ENCODE data around the gene GUCA1C. TPM values are rescaled to one million over a fixed set of nuclear protein-coding genes. Genes with fewer than 3 reads are reported as not detected.

The GUCA1C gene
- total RNA-seq, 1 donor from 2014 or later, result not detected

DNA sequence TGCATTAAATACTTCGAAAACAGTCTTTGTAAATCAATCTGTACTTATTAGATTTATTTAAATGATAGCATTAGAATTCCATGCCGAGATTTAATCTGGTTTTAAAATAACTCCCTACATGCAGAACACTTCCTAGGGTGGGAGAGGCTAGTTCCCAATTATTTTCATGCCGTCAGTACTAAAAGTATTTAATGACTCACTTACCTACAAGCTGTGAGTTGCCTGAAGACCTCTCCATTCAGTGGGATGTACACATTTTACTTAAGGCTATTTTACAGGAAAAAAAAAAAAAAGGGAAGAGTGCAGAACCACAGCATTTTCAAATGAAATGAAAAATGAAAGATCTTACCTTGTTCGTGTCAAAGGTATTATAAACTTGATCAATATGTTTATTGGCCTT is 469 bp downstream of the GUCA1C start:
- no peak overlapping the region for H3K4me3 Mint-ChIP-seq (ENCODE audit: unreplicated experiment)
- H3K27ac Mint-ChIP-seq (ENCODE audit: unreplicated experiment), result no peak overlapping the region

DNA sequence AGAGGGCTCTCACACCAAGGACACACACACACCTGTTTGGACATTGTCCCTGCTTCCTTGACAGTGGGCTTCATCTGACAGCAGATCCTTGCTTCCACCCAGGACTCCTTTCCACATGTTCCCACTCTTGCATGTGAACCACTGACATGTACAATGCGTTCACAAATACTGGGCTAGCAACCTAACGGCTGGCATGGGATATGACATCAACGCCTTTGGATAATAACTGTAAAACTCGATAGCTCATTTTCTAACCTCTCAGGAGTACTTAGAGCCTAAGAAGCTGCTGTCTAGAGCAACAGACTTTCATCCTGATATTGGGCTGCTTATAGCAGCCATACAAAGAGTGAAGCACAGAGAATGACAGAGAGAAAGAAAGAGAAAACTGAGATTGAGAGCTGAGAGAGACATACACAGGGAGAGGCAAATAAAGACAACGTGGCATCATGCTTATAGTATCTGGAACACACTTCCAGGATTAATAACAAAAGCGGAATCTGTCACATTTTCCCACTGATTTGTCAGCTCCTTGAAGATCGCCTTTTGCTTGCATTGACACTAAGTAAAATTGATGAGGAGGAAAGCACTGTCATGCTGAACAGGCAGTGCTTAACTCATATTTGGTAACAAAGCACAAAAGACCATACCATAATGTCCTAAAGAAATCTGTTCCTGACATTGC is 1.7 kb downstream of the GUCA1C start:
- Mint-ChIP-seq H3K27me3 (ENCODE audit: unreplicated experiment) (peaks cover 18% of the 10 kb centered on the region), H3K36me3 (ENCODE audit: unreplicated experiment) (no peaks in the 10 kb centered on the region), H3K9me3 (ENCODE audit: unreplicated experiment) (no peaks in the 10 kb centered on the region), H3K4me1 (ENCODE audit: unreplicated experiment) (no peaks in the 10 kb centered on the region), H3K4me3 (ENCODE audit: unreplicated experiment) (no peak overlapping the region), H3K27ac (ENCODE audit: unreplicated experiment) (no peak overlapping the region)
- no peak for DNase-seq (ENCODE audit: extremely low spot score, unreplicated experiment)
- TF ChIP-seq CTCF (IDR thresholded peaks at IDR 0.05), result no peak

More for the DNA sequence above, 469 bp downstream of the GUCA1C start:
- peaks cover 18% of the 10 kb centered on the region for H3K27me3 Mint-ChIP-seq (ENCODE audit: unreplicated experiment)
- no peaks in the 10 kb centered on the region for H3K4me1 Mint-ChIP-seq (ENCODE audit: unreplicated experiment)
- no peaks in the 10 kb centered on the region for H3K36me3 Mint-ChIP-seq (ENCODE audit: unreplicated experiment)
- no peak for DNase-seq (ENCODE audit: extremely low spot score, unreplicated experiment)
- H3K9me3 Mint-ChIP-seq (ENCODE audit: unreplicated experiment), result no peaks in the 10 kb centered on the region
- no peak for TF ChIP-seq CTCF (IDR thresholded peaks at IDR 0.05)

- TF ChIP-seq CTCF (IDR thresholded peaks at IDR 0.05), result no peak
- no peaks in the 10 kb centered on the region for H3K9me3 Mint-ChIP-seq (ENCODE audit: unreplicated experiment)
- no peak overlapping the region for H3K4me3 Mint-ChIP-seq (ENCODE audit: unreplicated experiment)
- H3K36me3 Mint-ChIP-seq (ENCODE audit: unreplicated experiment), result no peaks in the 10 kb centered on the region
- no peak for DNase-seq (ENCODE audit: extremely low spot score, unreplicated experiment)
- H3K27ac Mint-ChIP-seq (ENCODE audit: unreplicated experiment), result no peak overlapping the region
- peaks cover 11% of the 10 kb centered on the region for H3K27me3 Mint-ChIP-seq (ENCODE audit: unreplicated experiment)
- no peaks in the 10 kb centered on the region for H3K4me1 Mint-ChIP-seq (ENCODE audit: unreplicated experiment)
These were observed 5.8 kb downstream of the GUCA1C start for GRCh38 chr3:108947855-108948254.

GRCh38 chr3:108946292-108947285 is 7.1 kb downstream of the GUCA1C start:
- Mint-ChIP-seq H3K27ac (ENCODE audit: unreplicated experiment) (no peak overlapping the region), H3K4me3 (ENCODE audit: unreplicated experiment) (no peak overlapping the region), H3K9me3 (ENCODE audit: unreplicated experiment) (no peaks in the 10 kb centered on the region), H3K27me3 (ENCODE audit: unreplicated experiment) (peaks cover 6% of the 10 kb centered on the region), H3K36me3 (ENCODE audit: unreplicated experiment) (no peaks in the 10 kb centered on the region), H3K4me1 (ENCODE audit: unreplicated experiment) (no peaks in the 10 kb centered on the region)
- TF ChIP-seq CTCF (IDR thresholded peaks at IDR 0.05), result no peak
- no peak for DNase-seq (ENCODE audit: extremely low spot score, unreplicated experiment)

All from osteocyte (in vitro differentiated cells).